GM12878 (cell line): ENCODE data around the gene RASGRF1. TPM values are rescaled to one million over a fixed set of nuclear protein-coding genes. Genes with fewer than 3 reads are reported as not detected.
A peak's percentile ranks its signal among the peaks of the same experiment; 100 is the strongest.

Experiments used
- ATAC-seq: fragments of 200-7000 bp; cut with Tn5 transposase; 3 replicates; pipeline ENCODE4 v1.9.1; 2020; ENCODE audit warnings: mild to moderate bottlenecking, moderate library complexity
- BruUV-seq: library from RNA; stranded (reverse); fragments of 400-500 nt; replicated peaks from 2 replicates; lab custom pipeline; 2021; lab: Mats Ljungman, UMichigan
- CTCF ChIA-PET: fragments of 300-600 bp; sonication (Branson Sonifier 250); formaldehyde crosslinking; extraction: SDS; loops from one replicate; lab custom pipeline; 2021; ENCODE audit warnings: inconsistent platforms; lab: Yijun Ruan, JAX
- POLR2A ChIA-PET: fragments of 350-600 bp; formaldehyde crosslinking; extraction: SDS; loops from one replicate; lab custom pipeline; 2021; ENCODE audit warnings: inconsistent platforms; lab: Charles Lee
- RAD21 ChIA-PET: fragments of 300-600 bp; sonication (Branson Sonifier 250); formaldehyde crosslinking; loops from one replicate; lab custom pipeline; 2023; ENCODE audit warnings: antibody characterized with exemption; ENCODE audit not compliant: unreplicated experiment; lab: Charles Lee
- SMC1A ChIA-PET: fragments of 300-600 bp; sonication (Branson Sonifier 250); formaldehyde crosslinking; loops from one replicate; lab custom pipeline; 2023; ENCODE audit not compliant: unreplicated experiment, uncharacterized antibody; lab: Charles Lee
- DNase-seq: peaks from one replicate; pipeline ENCODE4 v3.0.0-alpha.2; 2011; ENCODE audit warnings: low read depth, low spot score
- FAIRE-seq: peaks from 3 replicates; lab custom pipeline; 2011; peaks lifted over from hg19 to GRCh38; lab: Jason Lieb, UNC
- H2AFZ ChIP-seq: 2 replicates; pipeline ENCODE4 v1.6.0; 2011; ENCODE audit warnings: low read depth, low read length, control low read depth; ENCODE audit not compliant: control insufficient read depth
- H3K27ac ChIP-seq: 2 replicates; pipeline ENCODE4 v1.5.1; 2011; ENCODE audit warnings: control low read depth; ENCODE audit not compliant: control insufficient read depth, insufficient read depth
- H3K27me3 ChIP-seq, 2 experiments: replicated peaks in 1 of 2; 2 replicates each; pipeline versions ENCODE4 v1.6.0 to v1.6.1; 2011; ENCODE audit warnings: low read length in 1 of 2; ENCODE audit not compliant: control insufficient read depth in 2 of 2, insufficient read depth in 2 of 2
- H3K36me3 ChIP-seq, 2 experiments: 2 replicates each; pipeline ENCODE4 v1.5.1; 2011; ENCODE audit warnings: low read length in 1 of 2; ENCODE audit not compliant: control insufficient read depth in 2 of 2, insufficient read depth in 2 of 2
- H3K4me1 ChIP-seq: 2 replicates; pipeline ENCODE4 v1.6.1; 2011; ENCODE audit warnings: mild to moderate bottlenecking, low read length, moderate library complexity, mixed read lengths; ENCODE audit not compliant: control insufficient read depth, insufficient read depth
- H3K4me2 ChIP-seq: 2 replicates; pipeline ENCODE4 v1.6.0; 2011; ENCODE audit warnings: control low read depth; ENCODE audit not compliant: control insufficient read depth, insufficient read depth
- H3K4me3 ChIP-seq: fragments of 200-600 bp; sonication (generic); 2 replicates; pipeline ENCODE4 v1.5.1; 2016
- H3K79me2 ChIP-seq: 2 replicates; pipeline ENCODE4 v1.6.0; 2011; ENCODE audit warnings: low read length; ENCODE audit not compliant: control insufficient read depth, insufficient read depth
- H3K9ac ChIP-seq: 2 replicates; pipeline ENCODE4 v1.8.0; 2011; ENCODE audit warnings: low read length, control low read depth, mixed read lengths; ENCODE audit not compliant: control insufficient read depth, insufficient read depth
- H3K9me3 ChIP-seq: replicated peaks from 3 replicates; pipeline ENCODE4 v1.5.1; 2011; ENCODE audit warnings: mild to moderate bottlenecking, low read length; ENCODE audit not compliant: control insufficient read depth, insufficient read depth
- H4K20me1 ChIP-seq: 2 replicates; pipeline ENCODE4 v1.6.0; 2011; ENCODE audit not compliant: control insufficient read depth, insufficient read depth
- E2F4 ChIP-seq: IDR thresholded peaks from 2 replicates; pipeline ENCODE4 v1.6.1; 2012; ENCODE audit warnings: low read depth, low read length, improper control_type of control experiment
- ELK1 ChIP-seq: IDR thresholded peaks from 2 replicates; pipeline ENCODE4 v1.6.1; 2012; ENCODE audit warnings: low read depth, low read length, improper control_type of control experiment
- EZH2 ChIP-seq: IDR thresholded peaks from 2 replicates; pipeline ENCODE4 v1.6.1; 2012; ENCODE audit warnings: low read depth, mild to moderate bottlenecking, control low read depth, inconsistent platforms, low read length, borderline replicate concordance; ENCODE audit not compliant: control insufficient read depth
- IRF4 ChIP-seq: IDR thresholded peaks from 2 replicates; pipeline ENCODE4 v1.6.1; 2011; ENCODE audit warnings: low read depth, low read length
- SKIL ChIP-seq: fragments of 450-650 bp; IDR thresholded peaks from 2 replicates; pipeline ENCODE4 v1.6.1; 2017; ENCODE audit warnings: mild to moderate bottlenecking, low read depth, inconsistent platforms; ENCODE audit not compliant: poor library complexity, severe bottlenecking
- WGBS: methylation state at CpG from one replicate; pipeline ENCODE4 v1.1.6; 2016; ENCODE audit warnings: low lambda C conversion rate; ENCODE audit not compliant: insufficient replicate concordance, insufficient coverage; ENCODE audit errors: missing lambda C conversion rate; 5-methylcytosine and 5-hydroxymethylcytosine counted together
- in situ Hi-C: fragments of 300-500 bp; cut with MboI; formaldehyde crosslinking; loops from 9 replicates; pipeline ENCODE4 v1.14.3; 2018; ENCODE audit warnings: mixed read lengths
- intact Hi-C: fragments of 100-400 bp; cut with micrococcal nuclease; formaldehyde crosslinking; loops from one replicate; pipeline ENCODE4 v1.14.2; 2022; ENCODE audit not compliant: unreplicated experiment
- polyA plus RNA-seq, 11 experiments: library from polyadenylated mRNA; depleted of rRNA in 4 of 11; unstranded in 6 of 11; stranded (reverse) in 5 of 11; fragments of >200 nt; fragmentation: Nextera tagmentation in 4 of 11; fragmentation: Illumina TruSeq in 1 of 11; extraction: Ambion mirVana in 4 of 11; extraction: Trizol in 1 of 11; gene quantifications; 1 replicate in 1 of 11; 2 replicates in 10 of 11; pipeline versions ENCODE4 v1.2.1 to v1.2.3, GENCODE V29; 2011 to 2016; ENCODE audit warnings: inconsistent platforms in 2 of 11, missing spikeins in 2 of 11, low read depth in 1 of 11
- total RNA-seq, 4 experiments: library from RNA; depleted of rRNA in 3 of 4; stranded (reverse); fragments of >200 nt in 3 of 4; fragmentation: Illumina TruSeq in 1 of 4; extraction: Trizol in 1 of 4; gene quantifications; 2 replicates each; pipeline versions ENCODE4 v1.2.1 to v1.2.3, GENCODE V29; 2013 to 2021

RASGRF1 gene
- total and polyA plus RNA-seq, 10 of the 15 experiments (the other 5 are each of a cell fraction or from before 2014, with no cell fraction given): 0.20 to 1.9 (median 0.86) TPM

- 98% methylated on average over 3 of the region's 3 CpGs for WGBS
- no peaks in the 10 kb centered on the region for H3K9me3 ChIP-seq
- FAIRE-seq: no peak
These were observed 177.6 kb downstream of the RASGRF1 start for GRCh38 chr15:78913012-78913411.

GRCh38 chr15:78912316-78912715 is 178.3 kb downstream of the RASGRF1 start:
- H3K27ac ChIP-seq: no peak overlapping the region
- in situ Hi-C loops (loop anchor here (5.0 kb wide), 1 partner anchor 270 kb away; no protein-coding TSS in a partner anchor), intact Hi-C loops (loop anchor here (5.0 kb wide), 1 partner anchor 115 kb away; no protein-coding TSS in a partner anchor)
- no peaks in the 10 kb centered on the region for H3K27me3 ChIP-seq
- no TSS peak for BruUV-seq
- WGBS: 100% methylated on average over 2 of the region's 2 CpGs
- ChIA-PET RAD21 (interaction anchor here (2.8 to 3.7 kb wide), 2 partner anchors 67 to 273 kb away, joined by 9 to 19 read pairs; no protein-coding TSS in a partner anchor), POLR2A (no interaction called here), SMC1A (interaction anchor here (0.8 to 10.3 kb wide), 3 partner anchors 9 to 116 kb away, joined by 3 to 91 read pairs (median 3); no protein-coding TSS in a partner anchor), CTCF (interaction anchor here (0.8 to 10.8 kb wide), 8 partner anchors 8 to 270 kb away, joined by 3 to 117 read pairs (median 4); no protein-coding TSS in a partner anchor)
- ATAC-seq (no peak), FAIRE-seq (no peak), DNase-seq (no peak)
- TF ChIP-seq ELK1 (no peak), SKIL (no peak), IRF4 (no peak), E2F4 (no peak)
- no peaks in the 10 kb centered on the region for H3K9me3 ChIP-seq
- H3K4me1 ChIP-seq: peaks cover 10% of the 10 kb centered on the region; the same call in 1 of the 2 replicates
- no peak overlapping the region for H3K4me2 ChIP-seq
- H3K36me3 ChIP-seq: peaks cover 5 to 16% of the 10 kb centered on the region in 2 experiments
- no peak overlapping the region for H3K9ac ChIP-seq
- H3K4me3 ChIP-seq: no peak overlapping the region
- H3K79me2 ChIP-seq: no peaks in the 10 kb centered on the region
- H2AFZ ChIP-seq: no peak overlapping the region
- no peaks in the 10 kb centered on the region for H4K20me1 ChIP-seq

More at GRCh38 chr15:78913012-78913411, 177.6 kb downstream of the RASGRF1 start:
- no peaks in the 10 kb centered on the region for H3K27me3 ChIP-seq
- peaks cover 5 to 14% of the 10 kb centered on the region in 2 experiments for H3K36me3 ChIP-seq
- ATAC-seq: no peak
- ChIA-PET SMC1A (interaction anchor here (0.8 to 10.3 kb wide), 3 partner anchors 66 to 272 kb away, joined by 3 to 91 read pairs (median 3); no protein-coding TSS in a partner anchor), RAD21 (interaction anchor here (1.1 to 2.8 kb wide), 2 partner anchors 66 to 94 kb away, joined by 6 to 9 read pairs; no protein-coding TSS in a partner anchor), CTCF (interaction anchor here (0.9 to 10.8 kb wide), 7 partner anchors 9 to 269 kb away, joined by 3 to 117 read pairs (median 5); no protein-coding TSS in a partner anchor), POLR2A (no interaction called here)
- H3K27ac ChIP-seq: no peak overlapping the region
- no peak overlapping the region for H3K9ac ChIP-seq
- no peak overlapping the region for H3K4me3 ChIP-seq
- H4K20me1 ChIP-seq: no peaks in the 10 kb centered on the region
- TF ChIP-seq EZH2: no peak
- no peak overlapping the region for H2AFZ ChIP-seq
- BruUV-seq: TSS peak; percentile 9
- H3K4me2 ChIP-seq: no peak overlapping the region
- intact Hi-C loops (loop anchor here (5.0 kb wide), 1 partner anchor 114 kb away; no protein-coding TSS in a partner anchor), in situ Hi-C loops (loop anchor here (5.0 kb wide), 1 partner anchor 269 kb away; no protein-coding TSS in a partner anchor)
- peaks cover 10% of the 10 kb centered on the region; the same call in 1 of the 2 replicates for H3K4me1 ChIP-seq
- no peak for DNase-seq
- no peaks in the 10 kb centered on the region for H3K79me2 ChIP-seq
